GM18517 (cell line): Measurements from ENCODE around the gene KCNIP1.

ENCODE experiments used
- ATAC-seq: cut with Tn5 transposase; IDR thresholded peaks from one replicate; pipeline ENCODE4 v1.9.1; 2021; ENCODE audit warnings: mild to moderate bottlenecking, moderate library complexity; ENCODE audit not compliant: unreplicated experiment

KCNIP1 gene

DNA sequence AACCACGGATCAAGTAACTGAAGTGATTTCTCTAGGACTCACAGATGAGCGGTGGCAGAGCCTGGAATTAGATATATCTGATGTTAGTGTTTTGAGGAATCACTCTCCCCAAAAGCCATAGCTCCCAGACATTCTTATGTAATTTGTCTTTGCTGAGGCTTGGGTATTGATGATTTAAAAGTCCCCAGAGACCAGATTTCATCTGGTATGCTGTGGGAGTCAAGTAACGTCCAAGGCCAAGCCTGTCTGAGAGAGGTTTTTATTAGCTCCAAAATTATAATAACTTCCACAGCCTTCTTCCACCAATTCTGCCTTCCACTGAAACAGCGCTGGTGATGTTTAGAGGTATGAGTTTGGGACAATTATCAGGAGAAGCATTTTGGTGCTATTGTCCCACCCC is 21.3 kb upstream of the KCNIP1 start:
- no peak for ATAC-seq

DNA sequence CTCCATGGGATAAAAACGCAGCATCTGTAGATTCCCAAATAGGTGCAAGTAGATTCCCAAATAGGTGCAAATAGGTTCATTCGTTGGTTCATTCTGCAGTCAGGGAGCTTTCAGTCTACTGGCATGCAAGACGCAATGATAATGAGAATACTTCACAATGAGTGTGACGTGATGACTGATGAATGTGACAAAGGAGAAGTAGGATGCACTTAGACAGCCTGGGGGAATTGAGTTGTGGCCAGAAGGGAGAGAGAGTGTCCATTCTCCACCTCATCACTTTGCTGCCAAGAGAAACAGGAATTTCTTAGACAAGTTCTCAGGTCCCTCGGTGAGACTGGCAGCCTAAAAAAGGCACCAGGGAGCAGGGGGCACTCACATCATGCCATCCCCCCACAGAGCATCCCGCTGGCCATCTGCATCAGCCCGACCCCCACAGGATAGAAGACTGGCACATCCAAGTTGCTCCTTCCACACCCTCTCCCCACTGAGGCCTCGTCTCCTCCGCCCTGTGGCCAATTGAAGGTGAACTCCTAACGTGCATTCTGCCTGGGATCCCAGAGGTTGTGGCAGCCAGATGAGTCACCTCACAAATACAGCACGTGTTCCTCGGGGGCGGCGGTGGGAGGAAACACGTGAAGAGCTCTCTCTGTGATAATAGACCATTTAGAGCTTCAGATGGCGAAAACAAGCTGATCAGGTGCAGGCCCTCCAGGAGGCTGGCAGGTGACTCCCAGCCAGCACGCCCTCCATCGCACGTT is 19.9 kb upstream of the KCNIP1 start:
- no peak for ATAC-seq

DNA sequence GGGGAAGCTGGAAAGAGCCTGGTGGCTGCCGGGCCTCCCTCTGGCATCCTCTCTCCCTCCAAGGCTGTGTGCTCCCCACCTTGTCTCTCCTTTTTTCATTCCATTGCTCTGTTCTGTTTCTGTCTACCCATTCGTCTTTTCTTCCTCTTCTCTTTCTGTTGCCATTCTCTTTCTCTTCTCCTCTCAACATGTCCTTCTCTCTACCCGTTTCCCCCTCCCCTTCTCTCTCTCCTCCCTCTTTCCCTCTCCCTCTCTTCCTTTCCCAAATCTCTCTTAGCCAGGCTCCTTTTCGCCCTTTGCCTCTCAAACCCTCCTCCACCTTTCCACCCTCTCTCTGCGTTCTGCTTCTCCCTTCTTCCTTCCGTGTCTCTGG is 19.4 kb upstream of the KCNIP1 start:
- ATAC-seq, result no peak

DNA sequence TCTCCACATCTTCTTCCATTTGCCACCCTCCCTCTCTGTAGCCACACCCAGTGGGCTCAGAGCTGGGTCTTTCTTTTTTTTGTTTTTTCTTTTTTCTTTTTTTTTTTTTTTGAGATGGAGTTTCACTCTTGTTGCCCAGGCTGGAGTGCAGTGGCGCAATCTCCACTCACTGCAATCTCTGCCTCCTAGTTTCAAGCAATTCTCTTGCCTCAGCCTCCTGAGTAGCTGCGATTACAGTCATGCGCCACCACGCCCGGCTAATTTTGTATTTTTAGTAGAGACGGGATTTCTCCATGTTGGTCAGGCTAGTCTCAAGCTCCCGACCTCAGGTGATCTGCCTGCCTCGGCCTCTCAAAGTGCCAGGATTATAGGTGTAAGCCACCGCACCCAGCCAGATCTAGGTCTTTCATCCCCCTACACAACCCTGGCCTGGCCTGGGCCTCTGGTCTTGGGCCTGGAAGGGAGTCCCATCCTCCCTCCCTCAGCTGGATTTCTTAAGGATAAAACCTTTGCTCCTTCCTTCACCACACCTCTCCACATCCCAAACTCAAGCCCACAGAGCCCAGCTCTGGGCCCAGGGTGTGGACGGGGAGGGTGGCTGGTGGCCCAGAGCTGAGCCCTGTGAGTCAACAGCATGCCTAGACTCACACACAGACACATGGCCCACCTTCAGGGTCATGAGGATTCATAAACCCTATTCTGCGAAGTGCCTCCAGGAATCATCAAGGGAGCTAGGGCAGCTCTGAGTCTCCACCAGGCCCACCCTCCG is 18.8 kb upstream of the KCNIP1 start:
- ATAC-seq, result no peak

DNA sequence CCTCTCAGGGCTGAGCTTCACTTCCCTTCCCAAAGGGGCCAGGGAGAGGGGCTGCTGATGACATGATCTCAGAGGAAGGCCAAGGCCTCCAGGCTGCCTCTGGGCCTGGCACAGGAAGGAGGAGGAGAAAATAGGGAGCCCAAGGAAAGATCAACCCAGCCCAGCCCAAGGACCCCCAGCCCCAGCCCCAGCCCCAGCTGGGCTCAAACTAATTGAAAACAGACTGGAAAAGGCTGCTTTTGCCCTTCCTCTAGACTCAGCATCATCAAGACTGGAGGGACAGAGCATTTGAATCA is 18.3 kb upstream of the KCNIP1 start:
- no peak for ATAC-seq

DNA sequence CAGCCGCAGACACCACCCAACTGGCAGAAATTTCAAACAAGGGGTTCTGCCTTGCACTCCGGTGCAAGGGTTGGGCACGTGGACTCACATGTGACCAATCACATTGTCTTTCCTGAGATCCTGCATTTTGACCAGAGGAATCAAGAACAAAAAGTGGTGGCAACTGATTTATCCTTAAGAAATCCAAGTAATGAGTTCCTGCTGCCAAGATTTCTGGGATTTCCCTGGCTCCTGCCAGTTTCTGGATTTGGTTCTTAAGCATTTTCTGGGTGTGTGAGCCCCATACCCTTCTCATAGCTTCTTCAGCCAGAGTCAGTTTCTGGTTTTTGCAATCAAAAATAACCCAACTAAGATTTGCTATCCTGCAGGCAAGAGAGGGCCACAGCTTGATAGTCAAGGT is 17.4 kb upstream of the KCNIP1 start:
- no peak for ATAC-seq

DNA sequence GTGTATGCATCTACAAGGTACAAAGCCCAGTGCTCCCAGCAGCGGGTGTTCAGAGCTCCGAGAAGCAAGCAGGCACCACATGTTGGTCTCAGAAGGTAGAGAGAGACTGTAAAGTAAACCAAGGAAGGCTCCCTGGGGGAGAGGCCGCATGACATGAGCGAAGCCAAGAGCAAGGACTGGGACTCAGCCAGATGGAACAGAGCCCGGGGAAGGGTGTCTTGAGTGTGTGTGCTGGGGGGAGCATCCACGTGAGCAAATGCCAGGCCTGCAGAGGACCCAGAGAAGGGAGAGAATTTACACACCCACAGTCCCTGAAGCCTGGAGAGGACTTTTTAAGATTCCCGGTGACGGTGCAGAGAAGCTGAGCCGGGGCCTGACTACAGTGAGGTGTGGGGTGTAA is 15.2 kb upstream of the KCNIP1 start:
- no peak for ATAC-seq

DNA sequence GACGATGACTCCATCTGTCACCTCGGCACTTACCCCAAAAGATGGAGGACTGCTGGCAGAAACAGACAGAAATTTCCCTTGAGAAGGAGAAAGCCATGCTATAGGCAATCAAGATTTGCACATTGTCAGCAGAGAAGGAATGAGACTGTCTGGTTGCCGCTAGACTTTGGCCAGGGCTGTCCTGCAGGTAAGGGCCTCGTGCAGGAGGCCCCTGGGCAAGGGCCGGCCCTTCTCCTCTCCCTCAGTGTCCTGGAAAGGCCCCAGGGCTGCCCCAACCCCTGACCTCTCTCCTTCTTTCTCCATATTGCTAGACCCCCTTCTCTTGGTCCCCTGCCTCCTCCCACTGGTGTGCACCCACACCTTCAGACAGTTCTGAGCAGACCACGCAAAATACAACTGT is 14.6 kb upstream of the KCNIP1 start:
- ATAC-seq, result no peak

DNA sequence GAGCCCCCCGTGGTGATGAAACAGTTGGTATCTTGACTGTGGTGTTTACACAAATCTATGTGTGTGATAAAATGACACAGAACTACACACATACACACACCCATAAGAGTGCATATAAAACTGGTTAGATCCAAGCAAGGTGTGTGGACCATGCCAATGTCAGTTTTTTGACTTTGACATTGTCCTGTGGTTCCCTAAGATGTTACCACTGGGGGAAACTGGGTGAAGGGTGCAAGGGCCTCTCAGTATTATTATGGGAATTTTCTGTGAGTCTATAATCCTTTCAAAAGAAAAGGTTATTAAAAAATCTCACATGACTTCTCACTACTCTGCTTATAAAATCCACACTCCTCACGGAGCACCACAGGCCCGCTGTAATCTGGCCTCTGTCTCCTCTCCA is 13.4 kb upstream of the KCNIP1 start:
- no peak for ATAC-seq

DNA sequence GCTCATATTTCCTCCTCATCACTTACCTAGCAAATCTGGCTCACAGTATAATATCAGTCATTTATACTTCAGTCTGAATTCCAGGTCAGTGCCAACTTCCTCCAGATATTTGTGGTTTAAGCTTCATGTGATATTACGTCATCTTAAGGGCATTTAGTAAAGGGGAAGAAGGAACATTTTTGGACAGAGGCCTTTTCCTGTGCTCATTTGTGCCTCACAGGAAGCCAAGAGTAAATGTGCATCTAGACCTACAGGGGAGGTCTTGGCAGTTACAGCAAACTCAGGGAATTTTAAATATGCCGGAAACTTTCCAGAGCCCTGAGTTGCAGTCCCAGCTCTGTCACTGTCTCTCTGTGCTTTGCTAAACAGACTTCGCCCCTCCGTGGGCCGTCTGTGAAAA is 12.3 kb upstream of the KCNIP1 start:
- no peak for ATAC-seq

DNA sequence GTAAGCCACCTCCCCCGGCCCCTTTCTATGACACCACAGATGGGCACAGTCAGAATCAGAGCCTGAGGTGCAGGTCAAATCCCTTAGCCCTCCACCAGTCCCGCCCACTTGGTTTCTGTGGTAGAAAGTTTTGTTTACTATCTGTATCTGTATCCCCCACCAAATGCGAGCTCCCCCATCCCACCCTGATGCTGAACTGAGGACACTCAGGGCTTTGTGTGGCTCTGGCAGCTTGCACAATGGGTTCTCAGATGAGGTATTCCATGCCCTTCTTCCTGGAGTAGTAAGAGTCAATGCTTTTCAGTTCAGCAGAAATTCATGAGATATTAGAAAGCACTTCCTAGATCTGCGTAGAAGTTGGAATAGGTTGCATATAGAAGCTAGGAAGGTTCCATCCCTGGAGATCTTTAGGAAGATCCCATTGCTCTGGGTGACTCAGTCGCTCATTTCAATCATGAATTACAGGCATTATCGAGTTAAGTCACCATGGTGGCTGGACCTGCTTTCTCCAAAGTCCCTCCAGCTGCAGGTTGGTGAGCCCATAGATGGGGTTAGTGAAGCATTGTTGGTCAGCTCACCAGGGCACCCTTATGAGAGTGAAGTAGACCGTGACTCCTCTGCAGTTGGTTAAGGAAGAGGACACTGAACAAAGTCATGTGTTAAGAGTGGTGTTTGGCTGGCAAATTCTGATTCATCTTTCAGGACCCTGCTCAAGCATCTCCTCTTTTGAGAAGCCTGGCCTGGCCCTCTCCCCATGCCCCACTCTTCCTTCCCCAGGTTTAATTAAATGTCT is 10.6 kb upstream of the KCNIP1 start:
- no peak for ATAC-seq

DNA sequence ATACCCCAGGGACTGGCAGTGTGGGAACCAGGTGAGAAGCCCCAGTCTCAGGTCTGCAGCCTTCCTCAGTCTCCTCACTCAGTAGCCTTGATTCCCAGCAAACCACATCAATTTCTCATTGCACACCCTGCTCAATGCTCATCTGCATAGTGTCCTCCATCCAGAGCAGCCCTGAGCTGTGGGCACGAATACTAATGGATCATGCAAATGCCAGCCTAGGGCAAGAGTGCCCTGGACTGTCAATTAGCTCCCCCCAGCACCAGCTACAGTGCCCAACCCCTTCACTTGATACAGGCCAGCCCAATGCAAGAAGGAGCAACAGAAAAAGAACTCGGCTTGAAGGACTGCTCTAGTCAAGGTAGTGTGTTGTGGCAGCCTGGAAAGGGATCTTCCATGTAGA is 9.8 kb upstream of the KCNIP1 start:
- no peak for ATAC-seq

DNA sequence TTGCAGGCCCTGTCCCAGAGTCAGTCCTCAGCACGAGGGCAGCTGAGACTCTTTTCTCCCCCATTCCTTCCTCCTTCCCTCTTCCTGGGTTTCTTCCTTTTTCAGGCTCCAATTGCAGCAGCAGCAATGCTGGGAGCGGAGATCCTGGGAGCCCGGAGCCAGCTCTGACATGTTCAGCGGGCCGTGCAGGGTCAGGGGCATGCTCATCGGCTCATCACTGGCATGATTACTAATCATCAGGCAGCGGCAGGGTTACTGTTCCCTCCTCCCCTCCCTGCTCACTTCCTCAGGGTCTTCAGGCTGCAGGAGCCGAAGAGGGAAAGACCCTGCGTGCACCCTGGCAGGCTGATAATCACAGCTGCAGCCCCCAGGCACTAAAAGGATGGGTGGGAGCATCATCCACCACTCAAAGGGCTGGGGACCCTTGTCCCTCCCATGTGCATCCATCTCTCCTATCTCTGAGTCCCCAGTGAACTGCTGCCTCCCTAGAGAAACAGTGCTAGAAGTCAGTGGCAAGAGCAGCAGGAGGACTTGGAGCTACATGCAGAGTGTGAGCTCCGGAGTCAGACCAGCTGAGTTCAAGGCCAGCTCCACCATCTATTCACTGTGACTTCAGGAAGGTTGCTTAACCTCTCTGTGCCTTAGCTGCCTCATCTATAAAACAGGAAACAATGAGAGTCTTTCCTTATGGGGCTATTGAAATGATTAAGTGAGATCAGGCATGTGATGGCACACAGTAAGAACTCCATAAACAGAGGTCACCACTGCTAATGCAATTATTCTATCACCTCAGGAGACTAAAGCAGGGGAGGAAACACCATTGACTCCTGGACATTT is 7.8 kb upstream of the KCNIP1 start:
- no peak for ATAC-seq

DNA sequence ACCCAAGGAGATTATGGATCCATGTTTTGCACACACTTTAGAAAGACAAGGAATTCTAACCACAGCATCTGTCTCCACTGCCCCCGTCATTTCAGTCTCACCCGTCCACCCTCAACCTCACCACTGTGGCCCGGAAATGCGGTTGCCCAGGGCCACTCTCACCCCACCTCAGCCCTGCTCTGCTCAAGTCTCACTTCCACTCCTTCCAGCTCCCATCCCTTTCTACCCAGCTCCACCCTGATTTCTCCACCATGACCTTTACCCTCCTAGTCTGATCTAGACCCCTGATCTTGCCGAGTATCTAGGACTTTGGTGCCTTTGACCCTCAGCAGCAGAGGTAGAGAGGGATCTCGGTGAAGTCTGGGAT is 7.2 kb upstream of the KCNIP1 start:
- no peak for ATAC-seq

DNA sequence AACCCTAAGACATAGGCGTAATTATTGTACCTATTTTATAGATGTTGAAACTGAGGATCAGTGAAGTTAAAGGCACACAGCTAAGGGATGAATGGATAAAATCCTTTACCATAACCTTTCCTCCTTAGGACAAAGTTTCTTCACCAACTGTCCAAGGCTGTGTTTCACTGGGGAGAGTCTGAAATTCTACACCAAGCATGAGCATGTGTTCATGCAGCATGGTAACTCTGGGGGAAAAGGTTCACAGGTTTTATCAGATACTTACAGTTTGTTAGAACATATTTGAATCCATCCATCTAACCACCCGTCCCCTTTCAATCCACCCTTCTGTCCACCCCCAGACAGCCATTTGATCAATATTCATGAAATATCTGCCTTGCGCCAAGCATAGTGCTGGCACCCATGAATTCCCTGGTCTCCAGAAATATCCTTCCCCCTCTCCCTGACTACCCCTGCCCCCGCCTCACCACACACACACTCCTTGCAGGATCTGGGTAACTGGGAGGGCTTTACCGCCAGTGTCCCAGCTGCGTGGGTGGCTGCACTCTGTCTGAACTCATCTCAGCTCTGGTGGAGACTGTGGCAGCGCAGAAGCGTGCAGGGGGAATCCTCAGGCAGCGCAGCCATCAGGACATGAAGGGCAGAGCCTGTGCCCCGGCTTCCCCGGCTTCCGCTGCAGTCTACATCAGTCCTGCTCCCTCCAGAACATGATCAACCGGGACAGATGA is 6.3 kb upstream of the KCNIP1 start:
- no peak for ATAC-seq

DNA sequence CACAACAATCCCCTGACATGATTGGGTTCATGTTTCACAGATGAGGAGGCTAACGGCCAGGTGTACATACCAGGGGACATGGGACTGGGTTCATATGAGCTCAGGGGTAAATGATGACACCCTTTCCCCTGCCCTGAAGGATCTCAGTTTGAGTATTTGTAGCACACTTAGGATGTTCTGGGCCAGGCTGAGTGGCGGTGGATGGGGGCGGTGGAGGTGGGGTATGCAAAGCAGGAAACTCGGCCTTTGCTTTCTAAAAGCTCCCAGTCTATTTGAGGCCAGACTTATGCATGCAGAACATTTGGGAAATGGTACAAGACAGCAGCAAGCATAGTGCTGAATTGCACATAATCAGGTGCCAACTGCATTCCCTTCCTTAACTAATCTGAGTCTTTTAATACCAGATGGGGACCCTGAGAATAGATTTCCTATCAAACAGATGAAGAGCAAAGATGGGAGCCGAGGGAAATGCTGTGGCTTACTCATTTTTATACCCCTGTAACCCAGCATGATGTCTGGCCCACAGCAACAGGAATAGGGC is 4.9 kb upstream of the KCNIP1 start:
- ATAC-seq, result no peak

DNA sequence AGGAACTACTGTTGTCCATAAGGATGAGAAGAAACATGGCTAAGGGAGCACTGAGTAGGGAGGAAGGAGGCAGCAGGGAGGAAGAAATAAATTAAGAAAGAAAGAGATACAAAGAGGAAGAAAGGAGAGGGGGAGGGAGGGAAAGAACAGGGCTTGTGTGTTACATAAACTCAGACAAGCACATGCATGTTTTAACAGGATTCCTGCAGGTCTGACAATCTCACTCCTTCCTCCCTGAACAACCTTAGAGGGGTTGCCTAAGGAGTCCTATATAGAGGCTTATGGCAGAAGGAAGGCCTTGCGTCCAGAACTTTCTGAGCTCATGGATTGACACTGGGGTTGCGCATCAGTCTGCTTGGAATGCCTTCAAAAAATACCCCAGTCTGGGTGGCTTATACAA is 4.2 kb upstream of the KCNIP1 start:
- ATAC-seq, result no peak

DNA sequence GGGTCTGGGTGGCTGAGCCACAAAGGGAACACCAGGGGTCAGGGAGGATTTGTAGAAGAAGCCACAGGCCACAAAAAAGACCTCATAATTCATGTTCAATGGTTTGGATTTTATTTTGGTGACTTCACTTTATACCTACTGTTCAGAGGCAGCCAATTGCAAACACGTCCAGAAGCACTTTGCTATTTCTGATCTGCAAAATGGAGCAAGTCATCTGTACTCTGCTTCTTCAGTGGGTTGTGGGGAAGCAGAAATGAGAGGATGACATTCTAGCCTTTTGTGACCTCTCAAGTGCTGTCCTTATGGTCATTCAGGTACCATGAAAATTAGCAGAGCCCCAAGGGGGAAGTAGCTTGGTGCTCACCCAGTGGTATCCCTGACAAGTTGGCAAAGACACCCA is 2.5 kb upstream of the KCNIP1 start:
- ATAC-seq, result no peak

DNA sequence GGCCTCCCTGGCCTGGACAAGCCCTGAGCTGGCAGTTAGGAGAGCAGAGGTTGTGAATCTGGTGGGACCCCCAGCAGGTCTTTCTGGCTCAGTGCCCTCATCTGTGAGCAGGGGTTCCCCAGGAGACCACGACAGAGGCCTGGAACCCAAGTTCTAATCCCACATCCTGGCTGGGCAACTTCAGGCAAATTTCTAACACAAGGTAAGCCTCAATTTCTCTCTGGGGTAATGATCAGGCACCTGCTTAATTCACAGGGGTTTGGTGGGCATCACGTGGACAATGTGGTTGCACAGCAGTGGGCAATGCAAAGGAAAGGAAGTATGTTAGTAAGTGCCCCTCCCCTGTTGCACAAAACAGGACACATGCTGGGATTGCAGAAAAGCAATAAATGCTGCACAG is 1.9 kb upstream of the KCNIP1 start:
- no peak for ATAC-seq

DNA sequence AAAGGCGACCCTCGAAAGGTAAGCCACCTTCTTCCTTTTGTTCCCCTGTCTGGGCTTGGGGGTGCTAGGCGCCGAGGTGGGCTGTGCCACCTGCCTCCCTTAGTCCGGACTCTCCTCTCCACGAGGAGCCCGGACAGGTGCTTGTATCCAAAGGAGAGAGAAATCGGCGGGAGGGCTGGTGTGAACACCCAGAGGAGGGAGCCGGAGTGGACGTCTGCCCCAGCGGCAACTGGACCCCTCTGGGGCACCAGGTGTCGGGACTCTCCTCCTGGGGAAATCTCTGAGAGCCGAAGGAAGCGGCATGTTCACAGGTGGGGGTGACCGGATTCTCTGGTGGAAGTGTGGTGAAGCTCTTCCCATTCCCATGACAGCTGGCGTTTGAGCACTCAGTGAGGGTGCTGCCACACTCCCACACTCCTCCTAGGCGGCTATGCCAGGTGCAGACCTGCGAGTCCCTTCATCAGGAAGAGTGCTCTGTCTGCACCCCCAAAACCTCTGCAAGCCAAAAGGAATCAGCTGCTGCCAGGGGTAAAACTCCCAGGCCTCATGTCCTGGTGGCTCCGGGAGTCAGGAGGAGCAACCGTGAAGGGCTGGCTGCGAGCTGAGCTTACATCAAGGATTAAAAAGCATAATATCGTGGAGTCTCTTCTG is 921 bp downstream of the KCNIP1 start:
- ATAC-seq, result no peak
